ENCODE data around the gene BAIAP2L2.

BAIAP2L2 gene

DNA sequence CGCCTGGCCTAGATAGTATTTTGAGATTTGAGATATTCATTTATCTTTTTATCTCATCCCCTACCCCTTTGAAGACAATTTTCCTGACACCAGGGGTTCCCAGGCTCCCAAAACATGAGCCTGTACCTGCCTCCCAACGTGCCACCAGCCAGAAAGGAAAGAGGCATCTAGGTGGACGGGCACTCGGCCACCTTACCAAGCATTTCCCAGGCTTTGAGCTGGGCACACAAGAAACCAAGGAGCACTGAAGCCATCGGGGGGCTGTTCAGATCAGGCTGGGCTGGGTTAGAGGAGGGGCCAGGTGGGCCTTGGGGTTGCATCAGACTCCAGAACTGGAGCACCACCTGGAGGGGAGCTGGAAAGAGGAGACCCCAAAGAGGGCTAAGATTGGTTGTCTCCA is 28.5 kb upstream of the BAIAP2L2 start:
- TF ChIP-seq, protein P1, sequence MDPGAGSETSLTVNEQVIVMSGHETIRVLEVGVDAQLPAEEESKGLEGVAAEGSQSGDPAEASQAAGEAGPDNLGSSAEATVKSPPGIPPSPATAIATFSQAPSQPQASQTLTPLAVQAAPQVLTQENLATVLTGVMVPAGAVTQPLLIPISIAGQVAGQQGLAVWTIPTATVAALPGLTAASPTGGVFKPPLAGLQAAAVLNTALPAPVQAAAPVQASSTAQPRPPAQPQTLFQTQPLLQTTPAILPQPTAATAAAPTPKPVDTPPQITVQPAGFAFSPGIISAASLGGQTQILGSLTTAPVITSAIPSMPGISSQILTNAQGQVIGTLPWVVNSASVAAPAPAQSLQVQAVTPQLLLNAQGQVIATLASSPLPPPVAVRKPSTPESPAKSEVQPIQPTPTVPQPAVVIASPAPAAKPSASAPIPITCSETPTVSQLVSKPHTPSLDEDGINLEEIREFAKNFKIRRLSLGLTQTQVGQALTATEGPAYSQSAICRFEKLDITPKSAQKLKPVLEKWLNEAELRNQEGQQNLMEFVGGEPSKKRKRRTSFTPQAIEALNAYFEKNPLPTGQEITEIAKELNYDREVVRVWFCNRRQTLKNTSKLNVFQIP (CRISPR knock-in tag; IDR thresholded peaks at IDR 0.05; ENCODE audit: borderline replicate concordance, low read depth): no peak
- TF ChIP-seq RARB (CRISPR knock-in tag; IDR thresholded peaks at IDR 0.05): no peak
- TF ChIP-seq ZFP3 (CRISPR knock-in tag; IDR thresholded peaks at IDR 0.05): no peak
- TF ChIP-seq TCF4 (CRISPR knock-in tag; IDR thresholded peaks at IDR 0.05; ENCODE audit: borderline replicate concordance): no peak
- TF ChIP-seq ZC3H10 (CRISPR knock-in tag; IDR thresholded peaks at IDR 0.05): no peak
- no peak for ATAC-seq

DNA sequence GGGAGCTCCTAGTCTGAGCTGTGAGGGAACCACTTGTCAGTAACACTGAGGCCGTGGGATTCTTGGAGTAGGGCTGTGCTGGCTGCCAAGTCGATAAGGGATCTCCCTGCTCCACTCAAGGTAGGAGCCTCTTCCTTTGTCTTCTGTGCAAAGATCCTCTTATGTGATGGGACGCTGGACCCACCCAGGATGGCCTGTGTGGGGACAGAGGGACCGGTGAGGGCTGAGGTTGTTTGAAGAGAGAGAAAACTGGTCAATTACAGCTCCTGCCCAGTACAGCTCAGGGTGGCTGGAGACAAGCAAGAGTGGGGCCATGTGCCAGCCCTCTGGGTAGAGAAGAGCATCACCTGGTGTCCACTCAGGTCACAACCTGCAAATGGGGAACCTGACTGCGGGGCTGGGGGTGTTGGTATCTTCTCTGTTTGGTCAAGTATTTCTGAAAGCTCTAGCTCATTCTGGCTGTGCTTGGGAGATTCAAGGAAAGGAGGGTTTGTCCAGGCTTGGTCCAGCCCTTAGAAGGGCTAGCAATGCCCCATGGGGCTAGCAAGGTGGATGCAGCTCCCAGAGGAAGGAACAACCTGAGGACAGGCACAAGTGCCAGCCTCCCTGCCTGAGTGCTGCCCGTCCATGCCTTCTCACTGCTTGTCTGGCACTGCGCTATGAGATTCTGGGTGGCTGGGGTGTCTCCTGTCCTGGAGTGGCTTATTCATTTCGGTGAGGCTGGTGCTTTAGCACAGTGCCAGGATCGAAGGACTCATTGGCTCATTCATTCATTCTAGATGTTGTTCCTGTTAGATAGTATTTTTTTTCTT is 27.6 kb upstream of the BAIAP2L2 start:
- no peak for TF ChIP-seq ZFP3 (CRISPR knock-in tag; IDR thresholded peaks at IDR 0.05)
- TF ChIP-seq PPARA (CRISPR knock-in tag; IDR thresholded peaks at IDR 0.05; ENCODE audit: borderline replicate concordance): no peak
- no peak for ATAC-seq

DNA sequence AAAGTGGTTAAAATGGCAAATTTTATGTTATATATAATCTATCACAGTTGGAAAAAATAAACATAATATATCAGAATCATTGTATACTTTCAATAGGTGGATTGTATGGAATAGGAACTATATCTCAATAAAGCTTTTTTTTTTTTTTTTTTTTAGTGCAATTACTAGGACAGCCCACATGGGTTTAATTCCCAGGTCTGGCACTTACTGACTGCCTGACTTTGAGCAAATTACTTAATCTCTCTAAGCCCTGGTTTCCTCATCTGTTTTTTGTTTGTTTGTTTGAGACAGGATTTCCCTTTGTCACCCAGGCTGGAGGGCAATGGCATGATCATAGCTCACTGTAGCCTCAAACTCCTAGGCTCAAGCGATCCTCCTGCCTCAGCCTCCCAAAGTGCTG is 26.1 kb upstream of the BAIAP2L2 start:
- TF ChIP-seq ZNF565 (CRISPR knock-in tag; conservative IDR thresholded peaks at IDR 0.05; ENCODE audit: low read depth) (no peak), ISL1 (CRISPR knock-in tag; IDR thresholded peaks at IDR 0.05) (no peak), TCF4 (CRISPR knock-in tag; IDR thresholded peaks at IDR 0.05; ENCODE audit: borderline replicate concordance) (no peak), CREB5 (CRISPR knock-in tag; IDR thresholded peaks at IDR 0.05; ENCODE audit: low read depth) (no peak), TOX (CRISPR knock-in tag; IDR thresholded peaks at IDR 0.05; ENCODE audit: borderline replicate concordance) (no peak), BACH2 (CRISPR knock-in tag; IDR thresholded peaks at IDR 0.05; ENCODE audit: borderline replicate concordance) (no peak)
- ATAC-seq: no peak

- TF ChIP-seq ZNF8 (CRISPR knock-in tag; IDR thresholded peaks at IDR 0.05): no peak
- no peak for TF ChIP-seq ISL1 (CRISPR knock-in tag; IDR thresholded peaks at IDR 0.05)
- no peak for TF ChIP-seq OSR1 (CRISPR knock-in tag; IDR thresholded peaks at IDR 0.05)
- TF ChIP-seq CSDC2 (CRISPR knock-in tag; IDR thresholded peaks at IDR 0.05): no peak
- no peak for TF ChIP-seq GLIS3 (CRISPR knock-in tag; IDR thresholded peaks at IDR 0.05)
- TF ChIP-seq, protein P1 (CRISPR knock-in tag; IDR thresholded peaks at IDR 0.05; ENCODE audit: borderline replicate concordance, low read depth): no peak
- TF ChIP-seq CSRNP3 (CRISPR knock-in tag; IDR thresholded peaks at IDR 0.05): no peak
- TF ChIP-seq PPARA (CRISPR knock-in tag; IDR thresholded peaks at IDR 0.05; ENCODE audit: borderline replicate concordance): no peak
- no peak for TF ChIP-seq ZNF70 (CRISPR knock-in tag; IDR thresholded peaks at IDR 0.05)
- TF ChIP-seq TSHZ2 (CRISPR knock-in tag; IDR thresholded peaks at IDR 0.05): no peak
- no peak for TF ChIP-seq BACH2 (CRISPR knock-in tag; IDR thresholded peaks at IDR 0.05; ENCODE audit: borderline replicate concordance)
- no peak for TF ChIP-seq ARNTL (CRISPR knock-in tag; IDR thresholded peaks at IDR 0.05; ENCODE audit: borderline replicate concordance, low read depth)
- TF ChIP-seq CREB5 (CRISPR knock-in tag; IDR thresholded peaks at IDR 0.05; ENCODE audit: low read depth): no peak
- no peak for TF ChIP-seq ZFP30 (CRISPR knock-in tag; IDR thresholded peaks at IDR 0.05)
- TF ChIP-seq SNAI2 (CRISPR knock-in tag; IDR thresholded peaks at IDR 0.05): no peak
- TF ChIP-seq, protein P2, sequence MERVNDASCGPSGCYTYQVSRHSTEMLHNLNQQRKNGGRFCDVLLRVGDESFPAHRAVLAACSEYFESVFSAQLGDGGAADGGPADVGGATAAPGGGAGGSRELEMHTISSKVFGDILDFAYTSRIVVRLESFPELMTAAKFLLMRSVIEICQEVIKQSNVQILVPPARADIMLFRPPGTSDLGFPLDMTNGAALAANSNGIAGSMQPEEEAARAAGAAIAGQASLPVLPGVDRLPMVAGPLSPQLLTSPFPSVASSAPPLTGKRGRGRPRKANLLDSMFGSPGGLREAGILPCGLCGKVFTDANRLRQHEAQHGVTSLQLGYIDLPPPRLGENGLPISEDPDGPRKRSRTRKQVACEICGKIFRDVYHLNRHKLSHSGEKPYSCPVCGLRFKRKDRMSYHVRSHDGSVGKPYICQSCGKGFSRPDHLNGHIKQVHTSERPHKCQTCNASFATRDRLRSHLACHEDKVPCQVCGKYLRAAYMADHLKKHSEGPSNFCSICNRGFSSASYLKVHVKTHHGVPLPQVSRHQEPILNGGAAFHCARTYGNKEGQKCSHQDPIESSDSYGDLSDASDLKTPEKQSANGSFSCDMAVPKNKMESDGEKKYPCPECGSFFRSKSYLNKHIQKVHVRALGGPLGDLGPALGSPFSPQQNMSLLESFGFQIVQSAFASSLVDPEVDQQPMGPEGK (CRISPR knock-in tag; IDR thresholded peaks at IDR 0.05; ENCODE audit: borderline replicate concordance): no peak
- TF ChIP-seq TCF4 (CRISPR knock-in tag; IDR thresholded peaks at IDR 0.05; ENCODE audit: borderline replicate concordance): no peak
- TF ChIP-seq RARB (CRISPR knock-in tag; IDR thresholded peaks at IDR 0.05): no peak
- TF ChIP-seq ZC3H10 (CRISPR knock-in tag; IDR thresholded peaks at IDR 0.05): no peak
- TF ChIP-seq ESRRG (CRISPR knock-in tag; IDR thresholded peaks at IDR 0.05): no peak
- peak; percentile 76 for ATAC-seq
Measured at GRCh38 chr22:38135133-38135706, 24.7 kb upstream of the BAIAP2L2 start.

Measured in SK-N-SH treated with all-trans-retinoic acid at 6 μM for 48 hours (cell line).